HPDE6-E6E7 (cell line): ENCODE results near the gene HSPA12B.

Experiments
- DNase-seq: peaks from one replicate; pipeline ENCODE4 v3.0.0; 2011; ENCODE audit warnings: missing footprints; ENCODE audit errors: extremely low spot score

HSPA12B gene

GRCh38 chr20:3705491-3705969, 27.0 kb upstream of the HSPA12B start:
- DNase-seq, result no peak

GRCh38 chr20:3705970-3706739, 26.3 kb upstream of the HSPA12B start:
- DNase-seq, result no peak

GRCh38 chr20:3706774-3707507, 25.5 kb upstream of the HSPA12B start:
- DNase-seq, result no peak

- no peak for DNase-seq
Measured at GRCh38 chr20:3707508-3707899, 25.0 kb upstream of the HSPA12B start.

GRCh38 chr20:3710011-3710466, 22.4 kb upstream of the HSPA12B start:
- DNase-seq, result no peak

GRCh38 chr20:3710703-3711483, 21.6 kb upstream of the HSPA12B start:
- DNase-seq, result peak; percentile 76

GRCh38 chr20:3711484-3711941, 21.0 kb upstream of the HSPA12B start:
- DNase-seq, result no peak

GRCh38 chr20:3712279-3712873, 20.1 kb upstream of the HSPA12B start, which contains the start of gene SIGLEC1:
SIGLEC1 (minus strand) TSS chr20:3712600; CDS start chr20:3707128, 5,472 bp downstream.
- DNase-seq, result no peak

GRCh38 chr20:3714092-3714491, 18.4 kb upstream of the HSPA12B start:
- DNase-seq, result no peak

- DNase-seq, result peak; percentile 56
Measured at GRCh38 chr20:3716195-3716834, 16.2 kb upstream of the HSPA12B start.

GRCh38 chr20:3719046-3719445, 13.4 kb upstream of the HSPA12B start:
- no peak for DNase-seq

- DNase-seq, result no peak
Measured at GRCh38 chr20:3720068-3720467, 12.4 kb upstream of the HSPA12B start.

GRCh38 chr20:3720626-3721025, 11.9 kb upstream of the HSPA12B start:
- no peak for DNase-seq

- DNase-seq, result no peak
Measured at GRCh38 chr20:3721912-3722311, 10.6 kb upstream of the HSPA12B start.

GRCh38 chr20:3723284-3723683, 9.2 kb upstream of the HSPA12B start:
- no peak for DNase-seq

- DNase-seq, result no peak
Measured at GRCh38 chr20:3724356-3724755, 8.1 kb upstream of the HSPA12B start.

GRCh38 chr20:3727401-3728021, 5.0 kb upstream of the HSPA12B start:
- DNase-seq, result no peak

GRCh38 chr20:3728354-3728753, 4.1 kb upstream of the HSPA12B start:
- DNase-seq, result no peak

- DNase-seq, result no peak
Measured at GRCh38 chr20:3728876-3729275, 3.6 kb upstream of the HSPA12B start.

- no peak for DNase-seq
Measured at GRCh38 chr20:3729378-3729777, 3.1 kb upstream of the HSPA12B start.
